Renal cortex interstitium (tissue), 15 donors: ENCODE results near the gene PELI2. TPM values are rescaled to one million over a fixed set of nuclear protein-coding genes. Genes with fewer than 3 reads are reported as not detected.

Source experiments
- DNase-seq, 11 donors: peaks; one replicate each; pipeline ENCODE4 v3.0.0-alpha.2; 2013; ENCODE audit warnings: low read depth in 9 of 11, low spot score in 4 of 11; ENCODE audit errors: extremely low read depth in 1 of 11
- long read RNA-seq, 16 experiments: transcript quantifications; one replicate each; lab custom pipeline, GENCODE V29; 2026
- polyA plus RNA-seq, 3 donors: library from polyadenylated mRNA; unstranded; fragments of 120-200 nt; gene quantifications; one replicate each; pipeline ENCODE4 v1.2.1, GENCODE V29; 2013; ENCODE audit not compliant: insufficient read length in 3 of 3

PELI2 gene, protein sequence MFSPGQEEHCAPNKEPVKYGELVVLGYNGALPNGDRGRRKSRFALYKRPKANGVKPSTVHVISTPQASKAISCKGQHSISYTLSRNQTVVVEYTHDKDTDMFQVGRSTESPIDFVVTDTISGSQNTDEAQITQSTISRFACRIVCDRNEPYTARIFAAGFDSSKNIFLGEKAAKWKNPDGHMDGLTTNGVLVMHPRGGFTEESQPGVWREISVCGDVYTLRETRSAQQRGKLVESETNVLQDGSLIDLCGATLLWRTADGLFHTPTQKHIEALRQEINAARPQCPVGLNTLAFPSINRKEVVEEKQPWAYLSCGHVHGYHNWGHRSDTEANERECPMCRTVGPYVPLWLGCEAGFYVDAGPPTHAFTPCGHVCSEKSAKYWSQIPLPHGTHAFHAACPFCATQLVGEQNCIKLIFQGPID
- 10 to 100 TPM; 22.1 to 31.9 (median 27.5) TPM for polyA plus RNA-seq
- long read RNA-seq, donor 1, full-length matches to known transcripts = 2 of 2 reads
- long read RNA-seq, donor 1, partial matches to known transcripts = 0 of 2 reads
- long read RNA-seq, donor 1, other reads (novel, unspliced or antisense) = 0 of 2 reads
- long read RNA-seq, donor 2, full-length matches to known transcripts = 3 of 3 reads
- long read RNA-seq, donor 2, partial matches to known transcripts = 0 of 3 reads
- long read RNA-seq, donor 2, other reads (novel, unspliced or antisense) = 0 of 3 reads
- long read RNA-seq, donor 3, full-length matches to known transcripts = 1 of 1 reads
- long read RNA-seq, donor 3, partial matches to known transcripts = 0 of 1 reads
- long read RNA-seq, donor 3, other reads (novel, unspliced or antisense) = 0 of 1 reads
- long read RNA-seq, donor 4, full-length matches to known transcripts = 2 of 2 reads
- long read RNA-seq, donor 4, partial matches to known transcripts = 0 of 2 reads
- long read RNA-seq, donor 4, other reads (novel, unspliced or antisense) = 0 of 2 reads
- long read RNA-seq, donor 5 = 0 reads
- long read RNA-seq, donor 6, full-length matches to known transcripts = 2 of 2 reads
- long read RNA-seq, donor 6, partial matches to known transcripts = 0 of 2 reads
- long read RNA-seq, donor 6, other reads (novel, unspliced or antisense) = 0 of 2 reads
- long read RNA-seq, donor 7, full-length matches to known transcripts = 5 of 5 reads
- long read RNA-seq, donor 7, partial matches to known transcripts = 0 of 5 reads
- long read RNA-seq, donor 7, other reads (novel, unspliced or antisense) = 0 of 5 reads
- long read RNA-seq, donor 8 = 0 reads
- long read RNA-seq, donor 9, full-length matches to known transcripts = 4 of 4 reads
- long read RNA-seq, donor 9, partial matches to known transcripts = 0 of 4 reads
- long read RNA-seq, donor 9, other reads (novel, unspliced or antisense) = 0 of 4 reads
- long read RNA-seq, donor 10, full-length matches to known transcripts = 5 of 5 reads
- long read RNA-seq, donor 10, partial matches to known transcripts = 0 of 5 reads
- long read RNA-seq, donor 10, other reads (novel, unspliced or antisense) = 0 of 5 reads
- long read RNA-seq, donor 11, full-length matches to known transcripts = 2 of 2 reads
- long read RNA-seq, donor 11, partial matches to known transcripts = 0 of 2 reads
- long read RNA-seq, donor 11, other reads (novel, unspliced or antisense) = 0 of 2 reads
- long read RNA-seq, donor 12, full-length matches to known transcripts = 4 of 33 reads
- long read RNA-seq, donor 12, partial matches to known transcripts = 29 of 33 reads
- long read RNA-seq, donor 12, other reads (novel, unspliced or antisense) = 0 of 33 reads
- long read RNA-seq, donor 13 = 0 reads
- long read RNA-seq, donor 14, full-length matches to known transcripts = 4 of 4 reads
- long read RNA-seq, donor 14, partial matches to known transcripts = 0 of 4 reads
- long read RNA-seq, donor 14, other reads (novel, unspliced or antisense) = 0 of 4 reads
- long read RNA-seq, donor 15 = 0 reads
- long read RNA-seq, donor 16, full-length matches to known transcripts = 6 of 13 reads
- long read RNA-seq, donor 16, partial matches to known transcripts = 7 of 13 reads
- long read RNA-seq, donor 16, other reads (novel, unspliced or antisense) = 0 of 13 reads

DNA sequence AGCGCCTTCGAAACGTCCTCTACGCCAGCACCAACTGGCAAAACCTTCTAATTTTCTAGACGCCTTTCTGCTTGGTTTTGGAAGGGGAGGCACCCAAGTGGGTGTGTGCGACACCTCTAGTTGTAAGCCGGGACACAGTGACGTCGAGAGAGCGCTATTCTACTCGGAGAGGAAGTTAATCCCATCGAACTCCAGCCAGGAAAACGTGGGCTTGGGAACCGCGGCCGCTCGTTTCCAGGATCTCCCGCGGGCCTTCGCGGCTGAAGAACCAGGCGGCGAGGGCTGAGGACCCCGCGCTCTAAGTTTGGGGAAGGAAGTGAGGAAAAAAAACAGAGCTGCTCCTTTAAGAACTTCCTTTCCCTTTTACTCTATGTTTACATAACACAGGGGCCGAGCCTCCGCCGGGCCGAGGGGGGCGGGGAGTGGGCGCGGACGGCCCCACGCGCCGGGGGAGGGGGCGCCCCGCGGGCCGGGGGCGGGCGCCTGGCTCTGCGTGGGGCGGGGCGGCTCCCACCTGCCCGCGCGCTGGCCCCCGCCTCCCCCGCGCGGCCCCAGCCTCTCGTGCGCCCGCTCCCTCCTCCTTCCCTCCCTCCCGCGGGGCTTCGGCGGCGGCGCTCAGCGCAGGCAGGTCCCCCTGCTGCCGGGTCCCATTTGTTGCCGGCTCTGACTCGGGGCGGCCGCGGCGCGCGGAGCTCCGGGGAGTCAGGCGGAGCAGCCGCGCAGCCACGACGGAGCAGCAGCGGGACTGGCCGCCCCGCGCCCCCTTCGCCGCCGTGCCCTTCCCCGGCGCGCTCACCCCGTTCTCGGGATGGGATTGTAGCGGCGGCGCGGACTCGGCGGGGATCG lies at the start of gene PELI2:
Gene PELI2, plus strand, starts transcription at position 647 of the 846 bp plus-strand sequence. CDS start 250 bp downstream, outside the sequence.
- peak in 9 of 11 donors; percentile 55 to 84 (median 77) for DNase-seq

DNA sequence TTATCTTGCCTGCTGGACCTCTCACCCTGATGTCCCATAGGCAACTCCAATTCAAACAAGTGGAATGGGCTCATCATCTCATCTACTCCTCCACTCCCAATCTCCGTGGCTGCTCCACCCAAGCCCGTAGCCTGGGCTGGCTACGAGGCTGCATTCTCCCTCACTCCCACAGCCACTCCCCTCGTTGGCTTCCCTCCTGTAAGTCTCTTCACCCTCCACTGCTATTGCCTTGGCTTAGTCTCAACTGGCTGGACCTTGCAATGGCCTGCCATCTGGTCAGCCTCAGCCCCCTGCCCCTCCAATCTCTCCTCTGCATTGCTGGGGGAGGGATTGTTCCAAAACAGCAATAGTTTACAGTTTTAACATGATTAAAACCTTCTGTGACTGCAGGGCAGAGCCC lies 44.4 kb upstream of the PELI2 start:
- no peak for DNase-seq

DNA sequence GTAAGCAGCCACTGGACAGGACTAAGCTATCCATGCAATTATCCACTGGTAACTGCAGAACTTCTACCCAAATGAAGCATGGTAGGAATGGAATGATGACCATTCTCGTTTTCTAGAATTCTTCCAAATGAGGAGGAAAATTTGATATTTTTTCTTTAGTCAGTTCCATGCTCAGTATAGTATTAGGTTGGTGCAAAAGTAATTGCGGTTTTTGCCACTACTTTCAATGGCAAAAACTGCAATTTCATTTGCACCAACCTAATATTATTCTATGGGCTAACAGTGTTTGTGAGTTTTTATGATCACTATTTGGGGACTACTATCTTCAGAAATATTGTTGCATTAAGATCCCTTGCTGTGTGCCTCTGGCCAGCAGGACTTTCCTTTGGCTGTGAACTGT lies 42.9 kb upstream of the PELI2 start:
- DNase-seq = no peak

DNA sequence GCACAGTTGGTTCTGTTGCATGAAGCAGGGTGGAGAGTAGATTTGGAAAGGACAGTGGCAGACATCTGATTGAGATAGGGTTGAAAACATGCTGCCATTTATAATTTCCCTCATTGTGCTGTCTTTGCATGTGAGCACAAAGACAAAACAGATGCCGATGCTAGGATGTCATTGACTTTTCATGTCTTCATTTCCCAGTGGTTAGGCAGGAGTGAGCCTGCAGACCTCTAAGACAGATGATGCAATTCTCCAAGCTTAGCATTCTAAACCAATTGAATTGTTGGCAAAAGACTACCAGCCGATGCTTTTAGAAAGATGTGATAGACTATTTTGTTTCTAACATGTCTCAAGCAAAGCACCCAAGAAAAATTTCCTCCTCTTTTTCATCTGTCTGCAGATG lies 37.1 kb upstream of the PELI2 start:
- DNase-seq = no peak

DNA sequence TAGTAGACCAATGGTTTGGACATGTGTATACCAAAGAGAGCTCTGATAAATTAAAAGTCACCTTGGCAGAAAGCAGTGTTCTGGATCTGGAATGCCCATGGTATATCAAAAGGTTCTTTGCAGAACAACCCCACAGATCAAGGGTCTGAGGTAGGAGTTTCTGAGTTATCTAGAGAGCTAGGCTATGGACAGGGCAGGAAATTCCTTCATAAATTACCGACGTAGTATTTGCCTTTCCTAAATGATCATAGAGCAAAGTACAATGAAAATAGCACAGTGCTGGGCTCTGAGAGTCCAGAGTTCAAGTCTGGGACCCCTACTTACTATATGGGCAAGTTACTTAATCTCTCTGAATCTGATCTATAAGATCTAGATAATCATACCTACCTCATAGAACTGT lies 35.3 kb upstream of the PELI2 start:
- no peak for DNase-seq

DNA sequence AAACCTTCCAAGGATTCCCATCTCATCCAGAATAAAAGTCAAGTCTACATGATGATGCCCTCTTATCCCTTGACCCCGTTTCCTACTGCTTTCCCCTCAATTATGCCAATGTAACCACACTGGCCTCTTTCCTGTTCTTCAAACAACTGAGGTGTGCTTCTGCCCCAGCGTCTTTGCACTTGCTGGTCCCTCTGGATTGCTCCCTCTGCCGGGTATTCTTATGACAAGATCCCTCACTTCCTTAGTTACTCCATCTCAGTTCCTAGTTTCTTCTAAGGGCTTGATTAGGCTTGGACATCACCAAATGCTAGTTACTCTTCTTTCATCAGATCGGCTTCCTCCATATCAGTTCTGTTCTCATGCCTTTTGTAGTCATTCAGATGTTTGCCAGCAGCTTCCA lies 32.7 kb upstream of the PELI2 start:
- no peak for DNase-seq

DNA sequence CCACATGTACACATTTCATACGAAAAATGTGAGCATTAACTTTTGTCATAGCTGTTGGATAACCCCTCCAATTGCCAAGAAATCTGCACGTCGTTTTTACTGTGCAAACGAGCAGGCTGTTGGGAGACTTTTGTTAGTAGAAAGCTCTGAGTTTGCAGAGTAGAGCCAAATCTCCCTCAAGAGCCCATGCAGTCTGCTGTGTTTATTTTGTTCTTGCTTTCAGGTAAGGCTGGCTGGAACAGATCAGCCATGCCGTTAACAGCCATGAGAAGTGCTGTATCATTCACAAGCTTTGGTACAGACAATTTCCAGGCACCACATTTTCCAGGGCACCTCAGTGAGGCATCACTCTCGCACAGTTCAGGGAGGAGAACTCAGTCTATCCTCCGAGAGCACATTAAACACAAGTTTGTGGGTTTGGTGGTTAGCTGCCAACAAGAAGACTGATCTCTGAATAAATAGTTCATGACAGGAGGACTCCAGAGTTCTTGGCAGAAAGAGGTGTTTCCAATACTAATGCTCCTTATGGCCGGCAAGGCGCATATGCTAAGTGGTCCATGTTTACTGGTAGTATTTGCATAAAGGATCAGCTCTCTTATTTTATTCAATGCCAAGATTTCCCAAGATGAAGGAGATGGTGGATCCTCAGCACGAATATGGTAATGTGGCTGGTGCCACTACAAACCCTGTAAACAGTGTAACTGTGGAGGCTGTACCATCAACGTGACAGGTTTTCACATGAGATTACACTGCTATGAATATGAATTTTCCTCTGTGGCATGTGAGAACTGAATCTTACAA lies 30.3 kb upstream of the PELI2 start:
- DNase-seq = no peak

DNA sequence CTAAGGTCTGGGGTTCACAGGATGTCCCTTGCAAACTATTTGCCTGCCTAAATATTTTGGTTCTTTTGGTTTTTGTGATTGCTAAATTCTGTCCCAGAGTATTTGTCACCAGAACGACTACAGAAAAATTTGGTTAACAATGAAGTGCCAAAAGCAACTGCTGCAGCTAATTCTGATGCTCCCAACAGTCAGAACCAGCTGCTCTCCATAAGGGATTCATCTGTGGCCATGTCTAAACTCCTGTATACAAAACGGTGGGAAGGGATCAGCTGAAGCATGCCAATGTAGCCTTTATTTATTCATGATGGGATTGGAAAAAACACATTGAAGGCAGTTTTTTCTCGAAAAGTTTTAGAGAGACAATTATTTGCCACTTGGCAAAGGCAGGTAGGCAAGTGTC lies 29.3 kb upstream of the PELI2 start:
- no peak for DNase-seq

DNA sequence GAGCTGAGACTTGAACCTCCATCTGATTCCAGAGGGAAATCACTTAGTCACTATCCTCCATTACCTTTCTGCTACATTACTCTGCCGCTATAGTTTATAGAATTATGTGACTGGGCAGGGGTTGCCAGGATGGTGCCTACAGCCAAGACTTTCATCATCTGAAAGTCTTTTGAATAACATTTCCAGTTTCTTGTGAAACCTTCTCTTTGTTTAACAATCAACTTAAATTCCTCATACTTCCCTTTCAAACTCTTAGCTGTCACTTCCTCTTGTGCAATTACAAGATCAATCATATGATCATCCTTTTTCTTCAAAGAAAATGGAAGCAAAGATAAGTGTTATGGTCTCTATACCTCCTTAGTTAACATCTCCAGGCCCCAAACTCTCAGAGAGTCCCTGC lies 25.4 kb upstream of the PELI2 start:
- no peak for DNase-seq

DNA sequence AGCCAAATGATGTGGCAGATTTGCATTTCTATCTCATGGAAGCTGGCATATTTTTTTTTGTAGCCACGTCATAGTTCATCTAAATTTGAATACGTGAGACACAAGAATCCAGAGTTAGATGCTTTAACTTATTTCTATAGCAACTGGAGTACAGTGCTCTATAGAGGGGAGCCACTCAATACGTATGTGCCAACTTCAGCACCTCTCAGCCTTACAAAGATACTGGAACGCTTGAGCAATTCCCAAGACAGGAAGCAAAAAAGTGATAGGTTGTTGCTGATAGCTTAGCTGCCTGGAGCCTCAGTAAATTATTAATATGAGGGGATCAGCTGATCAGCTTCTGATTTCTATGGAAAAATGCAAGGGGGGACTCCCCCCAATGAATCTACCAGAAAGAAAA lies 24.1 kb upstream of the PELI2 start:
- DNase-seq = no peak

DNA sequence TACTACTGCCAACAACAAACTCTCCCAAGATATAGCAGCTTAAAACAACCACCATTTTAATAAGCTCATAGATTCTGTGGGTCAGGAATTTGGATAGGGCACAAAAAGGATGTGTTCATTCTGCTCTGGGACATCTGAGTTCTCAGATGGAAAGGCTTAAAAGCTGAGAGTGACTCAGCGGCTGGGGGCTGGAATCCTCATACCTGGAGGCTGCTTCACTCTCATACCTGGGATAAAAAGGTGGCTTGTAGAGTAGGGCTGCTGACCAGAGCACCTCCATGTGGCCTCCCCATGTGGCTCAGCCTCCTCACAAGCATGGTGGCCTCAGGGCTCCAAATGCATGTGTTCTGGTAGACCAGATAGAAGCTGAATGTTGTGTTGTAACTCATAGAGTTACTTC lies 20.2 kb upstream of the PELI2 start:
- DNase-seq = no peak

DNA sequence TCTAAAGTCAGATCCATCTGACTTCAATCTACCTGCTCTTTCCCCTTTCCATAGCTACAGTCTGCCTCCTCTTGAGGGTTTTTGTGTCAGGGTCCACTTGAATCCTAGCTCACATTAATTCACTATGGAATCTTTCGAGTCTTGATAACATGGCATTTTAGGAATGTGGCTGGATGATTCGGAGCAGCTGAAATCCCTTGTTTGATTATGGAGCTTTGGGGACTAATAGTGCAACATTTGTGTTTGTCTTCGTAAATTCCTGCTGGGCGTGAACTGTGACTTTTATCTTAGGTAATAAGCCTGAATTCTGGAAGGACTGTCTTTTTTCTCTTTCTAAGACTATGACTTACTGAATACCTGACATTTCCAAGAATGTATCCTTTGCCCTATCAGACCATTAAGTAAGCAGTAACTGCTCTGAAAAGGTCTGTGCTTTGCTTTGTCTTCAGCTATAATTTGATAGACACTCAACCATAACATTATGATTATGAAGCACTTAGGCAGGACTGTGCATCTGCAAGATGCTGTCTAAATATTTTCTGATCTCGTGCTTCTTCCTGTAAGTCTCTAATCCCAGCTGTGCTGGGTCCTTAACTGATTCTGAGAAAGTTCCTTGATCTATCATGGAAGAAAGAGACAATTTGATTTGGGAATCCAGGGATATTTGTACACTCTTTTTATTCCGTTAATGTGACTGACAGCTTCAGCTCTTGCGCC lies 19.0 kb upstream of the PELI2 start:
- no peak for DNase-seq

DNA sequence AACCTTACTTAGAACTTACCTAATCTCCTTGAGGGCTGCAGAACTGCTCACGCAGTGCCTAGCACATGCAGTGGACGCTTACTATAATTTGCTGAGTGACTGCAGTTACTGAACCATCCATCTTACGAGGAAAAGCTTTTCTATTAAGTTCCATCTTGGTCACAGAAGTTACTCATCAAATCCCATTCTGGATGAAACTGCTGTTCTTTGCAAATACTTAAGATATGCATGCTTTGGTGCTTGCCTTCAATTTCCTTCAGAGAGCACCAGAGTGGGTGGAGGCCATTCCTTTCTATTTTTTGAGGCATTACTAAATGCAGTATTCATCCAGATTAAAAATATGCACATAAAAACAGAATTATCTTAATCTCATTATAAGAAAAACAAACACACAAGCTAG lies 17.7 kb upstream of the PELI2 start:
- DNase-seq = no peak

DNA sequence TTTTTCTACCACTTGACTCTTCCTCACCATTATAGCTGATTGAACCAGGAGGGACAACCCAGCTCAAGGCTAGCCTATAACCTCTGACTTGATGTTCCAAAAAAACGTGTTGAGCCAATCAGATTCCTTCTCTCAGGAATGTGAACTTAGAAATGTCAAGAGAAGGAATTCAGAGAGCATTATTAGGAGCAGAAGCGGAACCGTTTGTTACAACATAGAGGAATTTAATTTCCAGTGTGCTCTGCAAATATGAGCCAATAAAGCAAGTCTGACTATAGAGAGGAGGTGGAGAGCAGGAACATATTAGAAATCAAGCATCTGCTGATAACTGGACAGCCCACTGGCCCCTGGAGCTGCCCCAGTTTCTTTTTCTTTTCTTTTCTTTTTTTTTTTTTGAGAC lies 15.3 kb upstream of the PELI2 start:
- DNase-seq = no peak

DNA sequence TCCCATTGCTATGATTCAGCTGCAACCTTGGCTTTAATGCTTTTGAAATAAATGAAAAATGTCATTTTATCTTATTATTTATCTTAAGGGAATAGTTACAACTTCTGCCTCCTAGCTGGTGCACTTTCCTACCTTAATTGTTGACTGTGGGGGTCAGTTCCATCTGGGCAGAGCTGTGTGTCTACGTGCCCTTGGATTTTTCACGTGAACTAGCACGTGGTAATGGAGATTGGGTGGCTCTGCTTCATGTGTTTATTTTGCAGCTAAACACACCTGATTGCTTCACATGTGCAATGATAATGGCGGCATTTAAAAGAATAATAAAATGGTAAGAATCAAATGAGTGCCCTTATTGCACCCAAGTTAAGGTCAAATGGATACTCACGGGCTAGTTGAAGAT lies 10.6 kb upstream of the PELI2 start:
- no peak for DNase-seq

DNA sequence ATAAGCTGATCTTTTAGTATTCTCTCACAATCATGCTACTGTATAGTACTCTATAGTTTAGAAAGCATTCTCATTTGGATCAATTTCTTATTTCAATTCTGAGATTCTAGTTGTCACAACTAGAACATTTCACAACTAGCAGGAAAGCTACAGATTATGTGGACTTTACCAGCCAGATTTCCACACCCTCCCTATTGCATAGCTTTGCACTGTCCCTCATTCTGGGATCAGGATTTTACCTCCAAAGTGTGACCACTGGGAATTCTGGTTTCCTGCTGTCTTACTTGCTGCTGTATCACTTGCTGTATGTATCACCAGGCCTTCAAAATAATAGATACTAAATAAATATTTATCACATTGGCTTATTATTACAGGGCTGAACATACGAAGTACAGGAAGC lies 10.2 kb upstream of the PELI2 start:
- DNase-seq = no peak
